ENCODE measurements around the gene LRP1B.

Gene LRP1B

DNA sequence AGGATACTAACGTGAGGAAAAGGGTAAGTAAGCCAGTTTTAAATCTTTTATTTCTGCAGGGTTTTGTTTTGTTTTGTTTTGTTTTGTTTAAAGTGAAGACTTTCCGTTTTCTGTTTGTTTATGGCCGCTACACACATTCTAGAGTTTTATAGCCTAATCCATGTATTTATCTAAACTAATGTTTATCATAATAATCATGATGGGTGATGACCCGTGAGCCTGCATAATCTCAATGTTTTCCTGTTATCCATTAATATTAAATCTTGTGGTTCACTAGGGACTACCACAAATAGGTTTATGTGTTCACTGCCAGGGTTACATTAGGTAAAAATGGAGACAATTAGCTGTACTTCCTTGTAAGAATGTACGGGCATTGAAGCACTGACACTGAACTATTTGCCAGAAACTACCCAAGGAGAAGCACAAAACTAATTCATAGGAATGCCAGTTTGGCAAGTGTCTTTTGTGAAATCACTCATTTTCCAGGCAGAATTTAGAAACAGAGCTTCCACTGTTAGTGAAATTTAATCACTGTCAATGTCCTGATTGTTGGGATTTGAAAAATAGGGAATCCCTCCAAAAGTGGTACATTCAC lies 574.8 kb downstream of the LRP1B start:
- DNase-seq, result no peak

DNA sequence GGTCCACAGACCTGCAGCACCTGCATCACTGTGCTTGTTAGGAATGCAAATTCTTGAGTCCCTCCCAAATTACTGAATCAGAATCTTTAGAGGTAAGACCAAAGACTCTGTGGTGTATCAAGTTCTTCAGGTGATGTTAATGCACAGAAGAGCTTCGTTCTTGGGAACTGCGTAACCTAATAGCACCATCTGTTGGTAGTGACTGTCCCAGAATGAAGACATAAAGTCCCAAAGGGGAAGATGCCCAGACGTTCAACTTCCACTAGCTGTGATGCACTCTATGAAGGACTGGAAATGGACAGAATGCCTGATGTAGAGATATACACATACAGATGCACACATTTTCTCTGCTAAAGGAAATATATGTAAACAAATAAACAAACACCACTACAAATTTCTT lies 576.0 kb downstream of the LRP1B start:
- DNase-seq, result peak; percentile 58

- DNase-seq, result peak; percentile 68
Measured at GRCh38 chr2:141534666-141535362, 596.0 kb downstream of the LRP1B start.

DNA sequence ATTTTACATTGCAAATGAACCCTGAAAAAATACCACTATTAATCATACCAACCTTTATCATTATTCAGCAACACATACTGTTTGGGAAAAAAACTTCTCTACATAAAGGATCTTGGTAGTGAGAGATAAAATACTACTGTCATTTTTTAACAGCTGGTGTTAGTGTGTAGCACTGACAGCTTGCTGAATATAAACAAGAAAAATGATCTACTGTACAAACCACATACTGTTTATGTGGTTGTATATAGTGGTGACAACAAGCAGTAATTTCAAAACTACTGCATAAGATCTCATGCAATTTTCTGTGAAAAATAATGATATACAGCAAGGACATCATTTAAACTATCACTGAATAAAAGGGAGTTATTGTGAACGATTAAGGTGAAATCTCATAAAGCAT lies 601.2 kb downstream of the LRP1B start:
- no peak for DNase-seq

GRCh38 chr2:141528990-141529389 lies 601.8 kb downstream of the LRP1B start:
- DNase-seq, result no peak

DNA sequence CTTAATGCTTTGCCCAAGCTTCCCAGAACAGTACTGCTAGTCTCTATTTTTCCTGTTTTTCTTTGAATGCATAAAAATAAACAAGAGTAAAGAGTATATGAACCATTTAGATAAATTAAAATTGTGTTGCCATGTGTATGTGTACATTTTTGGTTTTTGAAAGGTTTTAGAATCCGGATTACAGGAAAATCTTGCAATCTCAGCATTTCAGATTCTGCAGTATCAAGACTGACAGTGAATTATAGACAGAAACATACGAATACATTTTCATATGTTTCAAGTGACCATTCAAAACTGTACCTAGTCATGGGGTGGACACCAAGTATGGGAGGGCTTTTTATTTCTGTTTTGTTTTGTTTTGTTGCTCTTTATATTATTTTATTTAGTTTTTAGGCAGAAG lies 604.1 kb downstream of the LRP1B start:
- no peak for DNase-seq

GRCh38 chr2:141524777-141525176 lies 606.0 kb downstream of the LRP1B start:
- no peak for DNase-seq

DNA sequence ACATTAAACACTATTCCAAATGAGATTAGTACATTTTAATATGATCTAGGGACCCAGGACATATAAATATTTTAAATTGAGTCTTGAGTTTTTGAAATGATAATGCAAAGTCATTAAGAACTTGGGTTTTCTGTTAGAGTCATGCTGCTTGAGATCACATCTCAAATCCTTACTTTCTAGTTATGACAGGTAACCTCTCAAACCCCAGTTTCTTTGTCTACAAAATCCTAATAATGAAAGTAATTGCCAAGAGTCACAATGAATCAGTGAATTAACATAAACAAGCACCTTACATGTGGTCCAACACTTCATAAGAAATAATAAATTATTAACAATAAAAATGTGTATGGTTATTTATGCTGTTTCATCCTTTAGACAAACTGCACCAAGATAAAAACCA lies 607.6 kb downstream of the LRP1B start:
- DNase-seq, result no peak

DNA sequence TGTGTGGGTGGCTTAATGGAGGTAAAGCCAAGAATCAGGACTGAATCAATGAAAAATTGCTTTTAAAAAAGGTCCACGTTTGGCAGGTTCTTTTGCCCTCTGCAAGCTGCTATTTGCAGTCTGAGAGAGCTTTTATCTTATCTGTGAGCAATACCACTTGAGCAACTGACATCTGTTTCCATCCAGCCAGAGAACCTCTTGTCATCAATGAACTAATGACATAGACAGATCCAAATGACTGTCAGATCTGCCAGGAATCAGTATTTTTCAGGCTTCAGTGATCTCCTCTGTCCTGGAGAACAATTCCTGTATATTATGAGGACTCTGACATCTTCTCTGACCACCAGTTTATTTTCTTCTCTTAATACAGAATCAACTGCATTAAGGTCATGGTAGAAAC lies 608.1 kb downstream of the LRP1B start:
- no peak for DNase-seq

GRCh38 chr2:141522048-141522447 lies 608.8 kb downstream of the LRP1B start:
- no peak for DNase-seq

DNA sequence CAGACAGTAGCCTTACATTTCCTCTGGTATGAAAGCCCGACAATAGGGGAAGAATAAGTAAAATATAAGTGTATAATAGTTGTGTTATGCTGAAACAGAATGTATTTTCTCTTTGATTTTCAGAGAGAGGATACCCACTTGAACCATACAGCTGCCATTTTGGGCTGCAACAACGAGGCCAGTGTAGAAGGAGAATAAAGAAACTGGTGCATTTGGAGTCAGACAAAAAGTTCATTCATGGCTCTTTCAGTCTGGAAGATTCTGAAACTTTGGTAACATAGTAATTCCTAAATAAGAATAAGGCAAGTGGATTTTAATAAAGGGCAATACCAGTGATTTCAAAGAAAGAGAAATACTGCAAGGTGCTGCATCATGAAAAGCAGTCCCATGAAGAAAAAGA lies 610.9 kb downstream of the LRP1B start:
- no peak for DNase-seq

DNA sequence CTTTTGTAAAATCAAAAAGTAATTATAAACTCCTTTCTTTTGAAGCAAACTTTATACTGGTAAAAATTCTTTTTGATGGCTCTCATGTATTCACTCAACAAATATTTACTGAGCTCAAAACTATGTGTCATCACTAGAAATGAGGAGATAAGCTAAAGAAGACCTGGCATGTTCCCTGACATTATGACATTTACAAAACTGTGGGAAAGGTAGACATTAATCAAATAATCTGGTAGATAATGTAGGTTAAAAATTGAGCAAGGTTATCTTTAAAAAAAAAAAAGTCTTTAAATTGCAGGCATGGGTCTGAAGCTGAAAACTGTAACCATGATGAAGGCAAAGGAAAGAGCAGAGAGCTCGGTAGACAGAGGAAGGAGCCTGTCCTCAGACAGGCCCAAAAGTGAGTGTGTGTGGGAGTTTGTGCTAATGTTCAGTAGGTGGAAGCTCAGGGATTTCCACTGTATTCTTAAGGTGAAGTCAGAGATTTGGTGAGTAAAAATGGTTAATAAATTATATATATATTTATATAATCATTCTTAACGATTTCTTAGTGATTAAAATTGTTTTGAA lies 612.9 kb downstream of the LRP1B start:
- no peak for DNase-seq

DNA sequence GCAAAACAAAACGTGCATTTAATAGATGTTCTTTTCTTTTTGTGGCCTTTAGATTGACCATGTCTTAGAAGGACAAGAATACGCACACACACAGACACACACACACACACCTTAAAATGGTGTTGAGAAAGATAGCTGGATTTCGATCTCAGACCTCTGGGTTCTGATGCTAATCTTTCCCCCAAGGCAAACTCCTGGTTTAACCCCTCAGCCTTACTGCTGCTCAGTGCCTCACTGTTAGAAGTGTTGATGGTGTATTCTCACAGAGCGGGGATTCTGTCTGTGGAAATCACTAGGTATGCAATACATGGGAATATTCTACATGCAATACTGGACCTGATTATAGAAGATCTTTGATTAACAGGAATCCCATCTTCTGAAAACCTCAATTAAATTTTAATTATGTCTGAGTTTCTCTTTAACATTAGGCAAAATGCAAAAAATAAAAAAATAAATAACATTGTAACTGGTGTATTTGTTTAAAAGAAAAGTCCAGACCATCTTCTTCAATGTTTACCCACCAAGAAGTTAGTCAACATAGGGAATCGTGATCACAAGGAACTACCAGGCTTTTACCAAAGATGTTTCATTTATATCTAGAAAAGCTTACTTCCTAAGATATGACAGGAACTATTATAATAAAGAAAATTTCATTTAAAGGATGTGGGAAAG lies 613.5 kb downstream of the LRP1B start:
- DNase-seq, result no peak

GRCh38 chr2:141515931-141516330 lies 614.9 kb downstream of the LRP1B start:
- DNase-seq, result no peak

- DNase-seq, result no peak
Measured at GRCh38 chr2:141513853-141514252, 617.0 kb downstream of the LRP1B start.

DNA sequence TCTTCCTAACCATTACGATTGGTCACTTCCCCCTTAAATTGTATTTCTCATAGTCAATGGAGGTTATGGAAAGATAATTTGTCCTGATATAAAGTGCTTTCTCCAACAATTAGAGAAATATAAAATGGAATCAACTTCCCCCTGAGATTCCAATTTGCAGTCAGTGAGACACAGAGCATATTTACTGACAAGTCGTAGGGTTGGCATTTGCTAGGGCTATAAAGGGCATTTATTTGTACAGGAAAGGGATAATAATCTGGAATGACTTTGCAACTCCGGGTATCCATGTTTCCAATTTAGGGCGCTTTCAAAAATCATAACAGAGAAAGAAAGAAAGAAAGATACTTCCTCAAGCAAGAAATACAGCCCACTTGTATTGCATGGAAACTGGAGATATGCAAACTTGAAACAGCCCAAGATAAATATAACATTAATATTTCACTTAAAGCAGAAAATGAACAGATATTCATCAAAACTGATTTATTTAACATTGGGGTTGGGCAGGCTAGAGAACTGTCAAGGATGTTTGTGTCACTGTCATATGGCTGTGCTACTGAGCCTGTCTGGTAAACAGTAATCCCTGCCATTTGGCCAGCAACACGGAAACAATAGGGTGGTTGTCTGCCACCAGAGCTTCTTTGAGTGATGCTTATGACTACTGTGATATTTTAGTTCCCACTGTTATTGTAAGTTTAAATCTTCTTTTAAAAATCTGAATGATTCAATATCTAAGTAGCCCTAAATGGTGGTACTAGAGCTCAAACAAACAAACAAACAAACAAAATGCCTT lies 621.8 kb downstream of the LRP1B start:
- no peak for DNase-seq

- DNase-seq, result no peak
Measured at GRCh38 chr2:141508086-141508752, 622.6 kb downstream of the LRP1B start.

DNA sequence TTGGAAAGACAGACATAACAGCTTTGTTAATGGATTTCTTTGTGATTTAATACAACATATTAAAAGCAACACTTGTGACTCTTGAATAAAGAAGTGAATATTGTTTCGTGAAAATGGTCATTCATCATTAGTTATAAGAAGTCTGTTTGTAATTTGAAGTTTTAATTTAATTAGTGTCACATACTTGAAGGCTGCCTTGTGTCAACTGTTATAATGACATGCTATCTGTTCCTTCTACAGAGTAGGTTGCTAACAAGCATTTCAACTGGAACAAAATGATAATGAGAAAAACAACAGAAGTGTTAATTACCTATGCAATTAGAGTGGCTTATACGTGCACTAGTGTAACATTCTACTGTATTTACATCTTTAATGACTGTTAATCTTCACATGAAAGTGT lies 624.7 kb downstream of the LRP1B start:
- DNase-seq, result no peak

GRCh38 chr2:141501752-141502151 lies 629.1 kb downstream of the LRP1B start:
- DNase-seq, result no peak

DNA sequence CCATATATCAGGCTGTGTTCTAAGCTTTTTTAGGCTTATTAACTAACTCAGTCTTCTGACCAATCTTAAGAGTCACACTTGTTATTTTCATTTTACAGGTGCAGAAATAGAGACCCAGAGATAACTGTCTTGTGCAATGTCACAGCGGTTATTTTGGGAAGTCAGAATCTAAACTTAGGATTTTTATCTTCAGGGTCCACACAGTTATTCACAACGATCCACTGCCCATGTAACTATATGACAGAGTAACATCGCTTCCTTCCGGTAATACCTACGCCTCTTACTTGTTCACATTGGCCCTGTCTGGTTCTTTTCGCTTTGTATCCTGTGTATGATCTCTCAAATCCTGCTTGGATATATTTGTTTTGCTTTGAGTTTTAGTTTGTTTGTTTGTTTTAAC lies 631.7 kb downstream of the LRP1B start:
- no peak for DNase-seq

GRCh38 chr2:141498561-141498960 lies 632.3 kb downstream of the LRP1B start:
- DNase-seq, result no peak

- DNase-seq, result no peak
Measured at GRCh38 chr2:141497272-141497671, 633.5 kb downstream of the LRP1B start.

DNA sequence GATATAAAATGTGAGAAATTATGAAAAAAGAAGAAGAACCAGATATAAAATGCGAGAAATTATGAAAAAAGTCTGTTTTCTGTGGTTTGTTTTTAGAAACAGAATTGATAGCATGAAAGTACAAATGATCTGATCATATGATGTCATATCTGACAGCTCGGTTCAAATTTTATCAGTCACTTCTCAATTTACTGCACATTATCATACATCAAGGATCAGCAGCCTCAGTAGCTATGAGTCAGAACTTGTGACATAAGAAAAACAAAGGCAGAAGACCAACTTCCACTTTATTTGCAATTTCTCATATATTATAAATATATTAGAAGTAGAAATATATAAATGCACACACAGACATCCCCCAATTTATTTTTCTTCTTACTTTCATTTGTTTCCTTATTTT lies 634.0 kb downstream of the LRP1B start:
- DNase-seq, result no peak

Data from GDM1 (cell line).